A673 (cell line): ENCODE results near the gene ZBTB21. TPM values are rescaled to one million over a fixed set of nuclear protein-coding genes. Genes with fewer than 3 reads are reported as not detected.

Experiments used
- BruUV-seq: library from RNA; stranded (reverse); fragments of 400-500 nt; replicated peaks from 2 replicates; lab custom pipeline; 2021; lab: Mats Ljungman, UMichigan
- CTCF ChIA-PET: fragments of 300-600 bp; sonication (Branson Sonifier 250); formaldehyde crosslinking; loops from one replicate; lab custom pipeline; 2022; ENCODE audit warnings: antibody characterized with exemption; lab: Charles Lee
- POLR2A ChIA-PET: fragments of 300-600 bp; sonication (Branson Sonifier 250); formaldehyde crosslinking; loops from one replicate; lab custom pipeline; 2022; ENCODE audit warnings: antibody characterized with exemption; ENCODE audit not compliant: low non-redundant PET; lab: Charles Lee
- DNase-seq: peaks from one replicate; pipeline ENCODE4 v3.0.0-alpha.2; 2015; ENCODE audit warnings: low spot score
- H3K27ac ChIP-seq: fragments of 200-600 bp; sonication (generic); 2 replicates; pipeline ENCODE4 v1.5.1; 2016; ENCODE audit warnings: mixed run types, low read depth, mild to moderate bottlenecking, mixed read lengths, antibody characterized with exemption, low read length; ENCODE audit not compliant: poor library complexity, severe bottlenecking
- H3K27me3 ChIP-seq: fragments of 200-600 bp; sonication (generic); replicated peaks from 2 replicates; pipeline ENCODE4 v1.6.1; 2017; ENCODE audit warnings: mixed run types, low read depth, mild to moderate bottlenecking, mixed read lengths, antibody characterized with exemption, low read length; ENCODE audit not compliant: insufficient read depth, poor library complexity
- H3K36me3 ChIP-seq: fragments of 200-600 bp; sonication (generic); 2 replicates; pipeline ENCODE4 v1.6.1; 2016; ENCODE audit warnings: mixed run types, mild to moderate bottlenecking, mixed read lengths, antibody characterized with exemption, low read length; ENCODE audit not compliant: insufficient read depth, poor library complexity, severe bottlenecking
- H3K4me1 ChIP-seq: fragments of 200-600 bp; sonication (generic); 2 replicates; pipeline ENCODE4 v1.6.1; 2017; ENCODE audit warnings: mixed run types, mild to moderate bottlenecking, mixed read lengths, antibody characterized with exemption, low read length; ENCODE audit not compliant: insufficient read depth, poor library complexity, severe bottlenecking
- H3K4me3 ChIP-seq: fragments of 200-600 bp; sonication (generic); 2 replicates; pipeline ENCODE4 v1.5.1; 2016; ENCODE audit warnings: low read depth, mixed run types, mild to moderate bottlenecking, mixed read lengths, low read length; ENCODE audit not compliant: poor library complexity, severe bottlenecking
- H3K9me3 ChIP-seq: fragments of 200-600 bp; sonication (generic); 2 replicates; pipeline ENCODE4 v1.6.1; 2016; ENCODE audit warnings: mixed run types, low read depth, mild to moderate bottlenecking, mixed read lengths, antibody characterized with exemption, low read length; ENCODE audit not compliant: poor library complexity, severe bottlenecking
- EZH2 ChIP-seq: fragments of 200-600 bp; sonication (generic); IDR thresholded peaks from 2 replicates; pipeline ENCODE4 v1.6.1; 2017; ENCODE audit warnings: borderline replicate concordance, low read depth, mild to moderate bottlenecking, mixed read lengths, antibody characterized with exemption, low read length; ENCODE audit not compliant: poor library complexity, severe bottlenecking
- intact Hi-C: fragments of 100-400 bp; cut with micrococcal nuclease; formaldehyde crosslinking; loops from one replicate; pipeline ENCODE4 v1.10.0; 2022; ENCODE audit not compliant: unreplicated experiment
- total RNA-seq: library from RNA; stranded (reverse); gene quantifications from 2 replicates; pipeline ENCODE4 v1.2.3, GENCODE V29; 2021
- TF ChIP-seq, protein P1 (sequence below): fragments of 300-800, 200-600 bp; sonication (generic); conservative IDR thresholded peaks from 2 replicates; pipeline ENCODE4 v1.5.1; 2017; ENCODE audit warnings: low read depth, mild to moderate bottlenecking, antibody characterized with exemption, low read length, moderate library complexity, mixed read lengths

Gene ZBTB21
- total RNA-seq, 1 experiment from 2014 or later = 20.7 TPM

DNA sequence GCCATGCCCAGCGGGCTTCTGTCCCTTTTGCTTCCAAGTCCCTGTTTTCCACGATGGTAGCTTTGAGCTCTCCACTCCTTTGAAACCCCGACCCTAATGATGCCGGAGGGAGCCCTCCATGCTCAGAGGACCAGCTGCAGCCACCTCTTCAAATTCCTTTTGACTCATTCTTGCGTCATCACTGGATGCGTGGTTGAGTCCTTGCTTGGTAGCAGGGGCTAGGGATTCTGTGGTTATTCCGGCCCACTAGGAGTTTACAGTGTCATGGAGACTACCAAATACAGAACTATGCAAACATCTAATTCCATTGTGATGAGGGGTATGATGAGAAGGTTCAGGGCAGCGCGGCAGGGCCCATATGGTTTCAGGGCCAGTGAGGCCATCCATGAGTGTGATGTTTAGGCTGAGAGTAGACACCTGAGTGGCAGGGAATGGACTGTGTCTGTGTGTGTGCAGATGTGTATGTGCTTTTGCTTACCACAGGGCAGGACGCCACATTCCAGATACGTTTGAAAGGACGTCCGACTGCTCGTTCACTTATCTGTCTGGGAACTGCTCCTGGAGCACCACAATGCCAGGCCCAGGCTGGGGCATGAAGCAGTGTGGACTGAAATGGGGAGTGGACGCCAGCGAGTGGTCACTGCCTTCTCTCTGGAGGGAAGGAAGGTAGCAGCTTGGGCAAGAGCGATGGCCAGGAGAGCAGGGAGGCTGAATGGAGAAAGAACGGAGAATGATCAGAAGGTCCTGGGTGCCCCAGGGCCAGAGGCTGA is 30.4 kb upstream of the ZBTB21 start:
- BruUV-seq = no TSS peak
- Histone ChIP-seq H3K36me3 (no peaks in the 10 kb centered on the region), H3K27me3 (no peaks in the 10 kb centered on the region), H3K4me1 (peaks cover 7% of the 10 kb centered on the region), H3K27ac (no peak overlapping the region), H3K9me3 (no peaks in the 10 kb centered on the region), H3K4me3 (no peak overlapping the region)
- CTCF ChIA-PET = no interaction called here
- TF ChIP-seq EZH2 = no peak
- TF ChIP-seq, protein P1, sequence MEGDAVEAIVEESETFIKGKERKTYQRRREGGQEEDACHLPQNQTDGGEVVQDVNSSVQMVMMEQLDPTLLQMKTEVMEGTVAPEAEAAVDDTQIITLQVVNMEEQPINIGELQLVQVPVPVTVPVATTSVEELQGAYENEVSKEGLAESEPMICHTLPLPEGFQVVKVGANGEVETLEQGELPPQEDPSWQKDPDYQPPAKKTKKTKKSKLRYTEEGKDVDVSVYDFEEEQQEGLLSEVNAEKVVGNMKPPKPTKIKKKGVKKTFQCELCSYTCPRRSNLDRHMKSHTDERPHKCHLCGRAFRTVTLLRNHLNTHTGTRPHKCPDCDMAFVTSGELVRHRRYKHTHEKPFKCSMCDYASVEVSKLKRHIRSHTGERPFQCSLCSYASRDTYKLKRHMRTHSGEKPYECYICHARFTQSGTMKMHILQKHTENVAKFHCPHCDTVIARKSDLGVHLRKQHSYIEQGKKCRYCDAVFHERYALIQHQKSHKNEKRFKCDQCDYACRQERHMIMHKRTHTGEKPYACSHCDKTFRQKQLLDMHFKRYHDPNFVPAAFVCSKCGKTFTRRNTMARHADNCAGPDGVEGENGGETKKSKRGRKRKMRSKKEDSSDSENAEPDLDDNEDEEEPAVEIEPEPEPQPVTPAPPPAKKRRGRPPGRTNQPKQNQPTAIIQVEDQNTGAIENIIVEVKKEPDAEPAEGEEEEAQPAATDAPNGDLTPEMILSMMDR = no peak
- DNase-seq = peak; percentile 17
- intact Hi-C loops = no loop called here
- POLR2A ChIA-PET = no interaction called here

DNA sequence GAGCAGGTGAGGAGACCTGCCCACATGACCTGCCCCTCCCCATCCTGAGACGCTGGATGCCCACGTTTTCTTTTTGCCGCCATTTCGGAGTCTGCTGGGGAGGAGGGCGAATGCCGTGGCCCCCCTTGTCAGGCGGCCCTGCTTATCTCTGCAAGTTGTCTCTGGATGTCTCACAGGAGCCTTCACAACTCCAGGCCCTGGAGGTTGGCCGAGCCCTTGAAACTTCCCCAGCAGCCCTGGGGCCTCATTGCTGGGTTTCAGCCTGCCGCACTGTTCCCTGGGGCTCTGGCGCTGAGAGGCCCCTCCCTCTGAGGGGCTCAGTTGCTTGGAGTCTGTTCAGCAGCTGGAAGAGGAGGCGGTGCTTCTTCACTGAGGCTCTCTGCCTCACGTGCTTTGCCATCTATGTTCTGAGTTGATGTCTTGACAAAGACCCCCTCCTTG is 29.8 kb upstream of the ZBTB21 start:
- intact Hi-C loops = no loop called here
- H3K4me3 ChIP-seq = no peak overlapping the region
- no peaks in the 10 kb centered on the region for H3K27me3 ChIP-seq
- ChIA-PET CTCF (no interaction called here), POLR2A (no interaction called here)
- no peak for TF ChIP-seq EZH2
- TF ChIP-seq, protein P1 = no peak
- H3K4me1 ChIP-seq = peaks cover 7% of the 10 kb centered on the region
- H3K36me3 ChIP-seq = no peaks in the 10 kb centered on the region
- H3K27ac ChIP-seq = no peak overlapping the region
- BruUV-seq = no TSS peak
- DNase-seq = peak; percentile 12
- no peaks in the 10 kb centered on the region for H3K9me3 ChIP-seq

DNA sequence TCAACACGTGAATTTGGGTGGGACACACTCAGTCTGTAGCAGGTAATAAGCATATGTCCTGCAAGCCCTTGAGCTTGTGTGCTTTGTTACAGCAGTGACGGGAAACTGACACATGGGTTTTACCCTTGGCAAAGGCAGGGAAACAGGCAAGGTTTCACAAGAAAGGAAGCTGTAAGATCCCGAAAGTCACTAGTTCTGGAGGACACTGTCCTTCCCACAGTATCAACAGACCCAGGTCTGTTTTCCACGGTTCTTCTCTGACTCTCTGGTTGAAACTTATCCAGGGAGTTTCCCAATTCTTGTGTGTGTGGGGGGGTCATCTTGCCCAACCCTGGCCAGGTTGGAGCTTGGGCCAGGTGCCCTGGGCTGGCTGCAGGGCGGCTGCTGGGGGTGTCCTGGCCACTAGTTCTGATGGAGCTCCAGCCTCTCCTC is 29.3 kb upstream of the ZBTB21 start:
- Histone ChIP-seq H3K36me3 (no peaks in the 10 kb centered on the region), H3K4me1 (peaks cover 7% of the 10 kb centered on the region), H3K27me3 (no peaks in the 10 kb centered on the region), H3K27ac (no peak overlapping the region), H3K4me3 (no peak overlapping the region), H3K9me3 (no peaks in the 10 kb centered on the region)
- BruUV-seq = no TSS peak
- CTCF ChIA-PET = no interaction called here
- intact Hi-C loops = no loop called here
- POLR2A ChIA-PET = no interaction called here
- no peak for DNase-seq
- TF ChIP-seq EZH2 = no peak
